ENCODE measurements around the gene KCNH2. TPM values are rescaled to one million over a fixed set of nuclear protein-coding genes. Genes with fewer than 3 reads are reported as not detected.

KCNH2 gene
- total RNA-seq, 4 donors from 2014 or later: 0.70 TPM; not detected in 3

- Histone ChIP-seq H3K4me1 (peaks cover 42% of the 10 kb centered on the region), H3K36me3 (no peaks in the 10 kb centered on the region), H3K27ac (no peak overlapping the region), H3K27me3 (peaks cover 36% of the 10 kb centered on the region), H3K4me3 (no peak overlapping the region), H3K9me3 (no peaks in the 10 kb centered on the region)
- no peak for TF ChIP-seq CTCF (IDR thresholded peaks at IDR 0.05)
- TF ChIP-seq EP300 (IDR thresholded peaks at IDR 0.05): no peak
- TF ChIP-seq POLR2A (IDR thresholded peaks at IDR 0.05): no peak
- no peak for TF ChIP-seq POLR2AphosphoS5 (IDR thresholded peaks at IDR 0.05)
- WGBS: no CpG with 5 or more reads among the region's 1 CpG
- DNase-seq (ENCODE audit: low spot score in 2 of 2): no peak
Observed at GRCh38 chr7:151011097-151011409, 32.9 kb upstream of the KCNH2 start.

- Histone ChIP-seq H3K27ac (no peak overlapping the region), H3K27me3 (peaks cover 33% of the 10 kb centered on the region), H3K9me3 (no peaks in the 10 kb centered on the region), H3K4me3 (no peak overlapping the region), H3K36me3 (no peaks in the 10 kb centered on the region), H3K4me1 (peaks cover 42% of the 10 kb centered on the region)
- no peak for DNase-seq (ENCODE audit: low spot score in 2 of 2)
- 41% methylated on average over 3 of the region's 18 CpGs for WGBS
- TF ChIP-seq POLR2A (IDR thresholded peaks at IDR 0.05): no peak
- TF ChIP-seq POLR2AphosphoS5 (IDR thresholded peaks at IDR 0.05): no peak
- TF ChIP-seq EP300 (IDR thresholded peaks at IDR 0.05): no peak
- no peak for TF ChIP-seq CTCF (IDR thresholded peaks at IDR 0.05)
Observed at GRCh38 chr7:151010307-151011096, 32.4 kb upstream of the KCNH2 start.

- DNase-seq (ENCODE audit: low spot score in 2 of 2): no peak
- Histone ChIP-seq H3K27me3 (peaks cover 33% of the 10 kb centered on the region), H3K4me3 (no peak overlapping the region), H3K4me1 (peaks cover 42% of the 10 kb centered on the region), H3K27ac (no peak overlapping the region), H3K36me3 (no peaks in the 10 kb centered on the region), H3K9me3 (no peaks in the 10 kb centered on the region)
- 0% methylated on average over 1 of the region's 7 CpGs for WGBS
- TF ChIP-seq POLR2AphosphoS5 (IDR thresholded peaks at IDR 0.05) (no peak), CTCF (IDR thresholded peaks at IDR 0.05) (no peak), POLR2A (IDR thresholded peaks at IDR 0.05) (no peak), EP300 (IDR thresholded peaks at IDR 0.05) (no peak)
Observed at GRCh38 chr7:151010037-151010306, 31.9 kb upstream of the KCNH2 start.

- 43% methylated on average over 3 of the region's 22 CpGs for WGBS
- Histone ChIP-seq H3K27ac (no peak overlapping the region), H3K9me3 (no peaks in the 10 kb centered on the region), H3K36me3 (no peaks in the 10 kb centered on the region), H3K27me3 (peaks cover 33% of the 10 kb centered on the region), H3K4me3 (no peak overlapping the region), H3K4me1 (peaks cover 38% of the 10 kb centered on the region)
- TF ChIP-seq POLR2AphosphoS5 (IDR thresholded peaks at IDR 0.05) (no peak), CTCF (IDR thresholded peaks at IDR 0.05) (no peak), POLR2A (IDR thresholded peaks at IDR 0.05) (no peak), EP300 (IDR thresholded peaks at IDR 0.05) (no peak)
- DNase-seq (ENCODE audit: low spot score in 2 of 2): no peak
Observed at GRCh38 chr7:151009327-151010036, 31.4 kb upstream of the KCNH2 start.

GRCh38 chr7:151008511-151009323 is 30.6 kb upstream of the KCNH2 start:
- Histone ChIP-seq H3K4me1 (peaks cover 31% of the 10 kb centered on the region), H3K4me3 (no peak overlapping the region), H3K27ac (no peak overlapping the region), H3K36me3 (no peaks in the 10 kb centered on the region), H3K9me3 (no peaks in the 10 kb centered on the region), H3K27me3 (peaks cover 29% of the 10 kb centered on the region)
- DNase-seq (ENCODE audit: low spot score in 2 of 2): no peak
- WGBS: 38% methylated on average over 26 of the region's 40 CpGs
- TF ChIP-seq POLR2A (IDR thresholded peaks at IDR 0.05) (no peak), CTCF (IDR thresholded peaks at IDR 0.05) (peak; percentile 37 to 74)

Measured in suprapubic skin (tissue), 4 donors.